HG02938 (cell line): ENCODE results near the gene TBPL1.

Experiments
- ATAC-seq: cut with Tn5 transposase; IDR thresholded peaks from one replicate; pipeline ENCODE4 v1.9.1; 2021; ENCODE audit warnings: mild to moderate bottlenecking, moderate library complexity; ENCODE audit not compliant: unreplicated experiment

TBPL1 gene

GRCh38 chr6:134039116-134039515 is 86.1 kb downstream of the TBPL1 start:
- no peak for ATAC-seq
